Kidney capillary endothelial cell (primary cell): Measurements from ENCODE around the gene OR51V1.
"Not testable (repeated sequence)": the region's sequence is repeated elsewhere in the genome, so short reads cannot be mapped to it uniquely, and the experiment has no call there.

Experiments
- DNase-seq: peaks from one replicate; pipeline ENCODE4 v3.0.0-alpha.2; 2018; ENCODE audit warnings: low spot score

OR51V1 gene

DNA sequence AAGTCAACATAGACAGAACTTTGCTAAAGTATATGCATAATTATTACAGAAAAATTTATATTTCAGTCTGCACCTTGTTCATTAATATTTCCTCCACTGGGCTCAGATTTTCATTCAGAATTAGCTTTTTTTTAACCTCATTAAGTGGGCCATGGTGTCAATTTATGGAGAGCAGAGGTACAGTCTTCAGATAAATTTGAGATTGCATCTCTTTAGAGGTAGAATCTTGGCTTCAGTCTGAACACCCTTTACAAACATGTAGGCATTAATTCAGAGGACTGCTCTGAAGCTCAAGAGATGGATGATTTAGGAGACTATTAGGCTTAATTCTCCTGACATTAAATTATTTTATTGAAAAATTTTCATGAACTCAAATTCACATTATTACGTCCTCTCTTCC lies 29.8 kb upstream of the OR51V1 start:
- DNase-seq, result no peak

GRCh38 chr11:5229796-5230195 lies 29.3 kb upstream of the OR51V1 start:
- DNase-seq, result no peak

DNA sequence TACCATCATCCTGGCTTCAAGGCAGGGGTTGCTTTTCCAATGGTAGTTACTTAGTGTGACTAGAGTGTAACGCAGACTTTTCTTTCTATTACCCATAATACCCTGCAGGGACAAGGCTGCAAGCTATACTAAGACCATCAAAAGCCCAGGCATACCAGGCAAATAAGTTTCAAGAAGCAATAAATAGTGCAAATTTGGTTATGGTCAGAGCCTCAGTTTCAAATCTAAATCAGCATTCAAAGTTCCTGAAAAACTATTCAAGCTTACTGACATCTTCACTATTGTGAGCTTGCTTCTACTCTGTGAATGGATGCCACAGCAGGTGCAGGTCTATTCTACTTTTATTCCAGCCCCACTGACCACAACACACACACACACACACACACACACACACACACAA lies 28.9 kb upstream of the OR51V1 start:
- DNase-seq, result no peak

- no peak for DNase-seq
Measured at GRCh38 chr11:5228124-5228523, 27.6 kb upstream of the OR51V1 start.

DNA sequence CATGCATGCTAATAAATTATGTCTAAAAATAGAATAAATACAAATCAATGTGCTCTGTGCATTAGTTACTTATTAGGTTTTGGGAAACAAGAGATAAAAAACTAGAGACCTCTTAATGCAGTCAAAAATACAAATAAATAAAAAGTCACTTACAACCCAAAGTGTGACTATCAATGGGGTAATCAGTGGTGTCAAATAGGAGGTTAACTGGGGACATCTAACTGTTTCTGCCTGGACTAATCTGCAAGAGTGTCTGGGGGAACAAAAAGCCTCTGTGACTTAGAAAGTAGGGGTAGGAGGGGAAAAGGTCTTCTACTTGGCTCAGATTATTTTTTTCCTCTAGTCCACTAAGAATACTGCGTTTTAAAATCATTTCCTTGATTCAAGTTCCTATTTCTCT lies 27.2 kb upstream of the OR51V1 start:
- DNase-seq, result no peak

DNA sequence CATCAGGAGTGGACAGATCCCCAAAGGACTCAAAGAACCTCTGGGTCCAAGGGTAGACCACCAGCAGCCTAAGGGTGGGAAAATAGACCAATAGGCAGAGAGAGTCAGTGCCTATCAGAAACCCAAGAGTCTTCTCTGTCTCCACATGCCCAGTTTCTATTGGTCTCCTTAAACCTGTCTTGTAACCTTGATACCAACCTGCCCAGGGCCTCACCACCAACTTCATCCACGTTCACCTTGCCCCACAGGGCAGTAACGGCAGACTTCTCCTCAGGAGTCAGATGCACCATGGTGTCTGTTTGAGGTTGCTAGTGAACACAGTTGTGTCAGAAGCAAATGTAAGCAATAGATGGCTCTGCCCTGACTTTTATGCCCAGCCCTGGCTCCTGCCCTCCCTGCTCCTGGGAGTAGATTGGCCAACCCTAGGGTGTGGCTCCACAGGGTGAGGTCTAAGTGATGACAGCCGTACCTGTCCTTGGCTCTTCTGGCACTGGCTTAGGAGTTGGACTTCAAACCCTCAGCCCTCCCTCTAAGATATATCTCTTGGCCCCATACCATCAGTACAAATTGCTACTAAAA lies 26.3 kb upstream of the OR51V1 start, which contains the start of gene HBB:
Gene HBB, minus strand, starts transcription at position 340 of the 579 bp plus-strand sequence. Its CDS starts 50 bp downstream, at position 290.
- no peak for DNase-seq

- DNase-seq, result no peak
Measured at GRCh38 chr11:5225480-5225871, 25.0 kb upstream of the OR51V1 start.

DNA sequence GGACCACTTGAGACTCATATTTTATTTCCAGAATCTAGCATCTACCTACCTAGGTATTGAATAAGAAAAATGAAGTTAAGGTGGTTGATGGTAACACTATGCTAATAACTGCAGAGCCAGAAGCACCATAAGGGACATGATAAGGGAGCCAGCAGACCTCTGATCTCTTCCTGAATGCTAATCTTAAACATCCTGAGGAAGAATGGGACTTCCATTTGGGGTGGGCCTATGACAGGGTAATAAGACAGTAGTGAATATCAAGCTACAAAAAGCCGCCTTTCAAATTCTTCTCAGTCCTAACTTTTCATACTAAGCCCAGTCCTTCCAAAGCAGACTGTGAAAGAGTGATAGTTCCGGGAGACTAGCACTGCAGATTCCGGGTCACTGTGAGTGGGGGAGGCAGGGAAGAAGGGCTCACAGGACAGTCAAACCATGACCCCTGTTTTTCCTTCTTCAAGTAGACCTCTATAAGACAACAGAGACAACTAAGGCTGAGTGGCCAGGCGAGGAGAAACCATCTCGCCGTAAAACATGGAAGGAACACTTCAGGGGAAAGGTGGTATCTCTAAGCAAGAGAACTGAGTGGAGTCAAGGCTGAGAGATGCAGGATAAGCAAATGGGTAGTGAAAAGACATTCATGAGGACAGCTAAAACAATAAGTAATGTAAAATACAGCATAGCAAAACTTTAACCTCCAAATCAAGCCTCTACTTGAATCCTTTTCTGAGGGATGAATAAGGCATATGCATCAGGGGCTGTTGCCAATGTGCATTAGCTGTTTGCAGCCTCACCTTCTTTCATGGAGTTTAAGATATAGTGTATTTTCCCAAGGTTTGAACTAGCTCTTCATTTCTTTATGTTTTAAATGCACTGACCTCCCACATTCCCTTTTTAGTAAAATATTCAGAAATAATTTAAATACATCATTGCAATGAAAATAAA lies 24.3 kb upstream of the OR51V1 start:
- no peak for DNase-seq

DNA sequence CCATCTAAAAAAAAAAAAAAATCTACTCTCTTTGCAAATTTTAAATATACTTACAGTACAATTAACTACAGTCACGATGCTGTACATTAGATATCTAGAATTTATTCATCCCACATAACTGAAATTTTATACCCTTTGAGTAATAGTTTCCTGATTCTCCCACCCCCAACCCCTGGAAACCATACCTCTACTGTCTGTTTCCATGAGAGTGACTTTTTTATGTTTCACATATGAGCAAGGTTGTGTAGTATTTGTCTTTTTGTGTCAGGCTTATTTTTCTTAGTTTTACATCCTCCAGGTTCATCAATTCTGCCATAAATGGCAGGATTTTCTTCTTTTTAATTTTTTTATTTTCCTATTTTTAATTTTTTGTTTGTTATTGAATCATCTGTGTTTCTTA lies 23.2 kb upstream of the OR51V1 start:
- no peak for DNase-seq

GRCh38 chr11:5223146-5223545 lies 22.7 kb upstream of the OR51V1 start:
- DNase-seq, result no peak

DNA sequence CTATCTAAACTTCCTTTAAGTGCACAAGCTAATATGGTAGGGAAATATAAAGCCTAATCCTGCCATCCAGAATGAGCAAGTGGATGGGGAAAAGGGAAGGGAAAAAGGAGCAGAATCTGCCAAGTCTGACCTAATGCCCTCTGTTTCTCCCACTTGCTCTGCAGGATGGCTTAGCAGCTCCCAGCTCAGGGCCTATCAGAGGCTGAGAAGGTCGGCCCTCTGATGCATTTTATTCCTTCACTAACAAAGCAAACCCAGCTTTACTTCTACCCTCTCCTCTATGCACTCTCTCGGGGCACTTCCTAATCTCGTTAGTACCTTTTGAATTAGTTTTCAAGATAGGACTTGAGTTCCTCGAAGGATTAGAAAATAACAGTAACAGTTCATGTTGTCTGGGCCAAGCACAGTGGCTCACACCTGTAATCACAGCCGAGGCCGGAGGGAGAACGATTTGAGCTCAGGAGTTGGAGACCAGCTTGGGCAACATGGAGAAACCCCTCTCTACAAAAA lies 9.9 kb upstream of the OR51V1 start:
- no peak for DNase-seq

DNA sequence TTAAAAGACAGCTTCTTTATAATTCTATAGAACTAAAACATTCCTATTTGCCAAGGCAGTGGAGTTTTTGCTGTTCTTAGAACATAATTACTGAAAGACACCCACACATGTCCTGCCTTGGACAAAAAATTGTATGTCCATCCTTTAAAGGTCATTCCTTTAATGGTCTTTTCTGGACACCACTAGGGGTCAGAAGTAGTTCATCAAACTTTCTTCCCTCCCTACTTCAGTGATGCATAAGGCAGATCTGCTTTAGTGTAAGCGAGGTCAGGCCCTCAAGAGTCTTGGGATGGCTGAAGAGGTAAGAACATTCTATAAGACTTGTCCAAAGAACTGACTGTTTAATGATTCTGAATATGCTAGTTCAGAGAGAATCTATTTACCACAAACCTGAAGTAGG lies 4.3 kb upstream of the OR51V1 start:
- DNase-seq, result peak; percentile 48

DNA sequence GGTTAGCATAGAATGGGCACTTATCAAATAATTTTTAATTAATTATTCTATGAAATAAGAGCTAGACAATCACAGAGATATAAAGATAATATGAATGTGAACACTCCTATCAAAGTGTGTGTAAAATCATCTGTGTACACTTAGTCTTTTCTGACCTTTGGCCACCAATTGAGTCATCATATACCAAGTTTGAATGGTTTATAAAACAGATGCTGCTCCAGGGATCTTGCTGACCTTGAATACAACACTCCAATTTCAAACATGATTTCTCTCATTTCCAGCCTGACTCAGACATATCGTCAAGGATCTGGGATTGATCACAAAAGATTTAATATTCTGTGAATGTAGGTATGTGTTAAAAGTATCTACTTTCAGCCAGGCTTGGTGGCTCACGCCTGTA lies 2.9 kb upstream of the OR51V1 start:
- no peak for DNase-seq

- no peak for DNase-seq
Measured at GRCh38 chr11:5198285-5198684, 2.2 kb downstream of the OR51V1 start.

DNA sequence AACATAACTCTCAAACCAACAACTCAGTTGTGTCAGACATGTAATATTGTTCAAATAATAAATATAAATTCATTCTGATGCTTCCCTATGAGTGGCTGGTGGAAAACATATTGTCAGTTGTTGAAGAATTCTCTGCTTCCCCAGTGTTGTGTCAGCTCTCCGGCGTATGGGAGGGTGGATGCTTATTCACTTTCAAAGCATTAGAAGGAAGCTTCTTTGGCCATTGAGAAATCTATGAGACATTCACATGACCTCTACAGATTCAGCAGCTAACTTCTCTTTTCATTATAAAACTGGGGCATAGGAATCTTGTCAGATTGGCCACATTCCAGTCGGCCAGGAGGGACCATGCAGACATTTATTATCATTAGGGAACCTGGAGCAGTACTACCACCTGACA lies 2.9 kb downstream of the OR51V1 start:
- no peak for DNase-seq

GRCh38 chr11:5196731-5197130 lies 3.8 kb downstream of the OR51V1 start:
- no peak for DNase-seq

GRCh38 chr11:5196067-5196466 lies 4.4 kb downstream of the OR51V1 start:
- DNase-seq, result no peak

DNA sequence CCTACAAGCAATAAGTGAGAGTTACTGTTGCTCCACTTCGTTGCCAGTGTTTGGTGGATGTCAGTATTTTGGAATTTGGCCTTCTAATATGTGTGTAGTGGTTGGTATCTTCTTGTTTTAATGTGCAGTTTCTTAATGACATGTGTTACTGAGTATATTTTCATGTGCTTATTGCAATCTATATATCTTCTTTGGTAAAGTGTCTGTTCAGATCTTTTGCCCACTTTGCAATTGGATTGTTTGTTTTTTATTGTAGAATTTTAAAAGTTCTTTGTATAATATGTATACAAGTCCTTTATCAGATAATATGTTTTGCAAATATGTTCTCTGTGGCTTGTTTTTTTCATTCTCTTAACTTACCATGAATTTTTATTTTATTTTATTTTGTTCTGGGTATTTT lies 7.7 kb downstream of the OR51V1 start:
- DNase-seq, result no peak

DNA sequence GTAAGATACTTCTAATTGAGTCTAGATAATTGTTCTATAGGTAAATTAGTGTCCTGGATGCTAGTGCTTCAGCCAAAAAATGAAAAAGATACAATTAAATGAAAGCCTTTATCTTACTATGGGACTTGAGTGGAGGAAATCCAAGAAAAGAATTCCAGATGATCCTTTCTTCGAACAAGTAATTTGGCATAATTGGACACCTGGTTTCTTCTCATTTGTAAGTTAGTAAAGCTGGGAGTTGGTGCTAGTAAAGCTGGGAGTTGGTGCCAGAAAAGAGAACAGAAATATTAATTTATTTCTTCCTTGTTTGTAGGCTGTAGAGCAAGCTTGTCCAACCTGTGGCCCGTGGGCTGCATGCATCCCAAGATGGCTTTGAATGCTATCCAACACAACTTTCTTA lies 12.3 kb downstream of the OR51V1 start:
- DNase-seq, result no peak

DNA sequence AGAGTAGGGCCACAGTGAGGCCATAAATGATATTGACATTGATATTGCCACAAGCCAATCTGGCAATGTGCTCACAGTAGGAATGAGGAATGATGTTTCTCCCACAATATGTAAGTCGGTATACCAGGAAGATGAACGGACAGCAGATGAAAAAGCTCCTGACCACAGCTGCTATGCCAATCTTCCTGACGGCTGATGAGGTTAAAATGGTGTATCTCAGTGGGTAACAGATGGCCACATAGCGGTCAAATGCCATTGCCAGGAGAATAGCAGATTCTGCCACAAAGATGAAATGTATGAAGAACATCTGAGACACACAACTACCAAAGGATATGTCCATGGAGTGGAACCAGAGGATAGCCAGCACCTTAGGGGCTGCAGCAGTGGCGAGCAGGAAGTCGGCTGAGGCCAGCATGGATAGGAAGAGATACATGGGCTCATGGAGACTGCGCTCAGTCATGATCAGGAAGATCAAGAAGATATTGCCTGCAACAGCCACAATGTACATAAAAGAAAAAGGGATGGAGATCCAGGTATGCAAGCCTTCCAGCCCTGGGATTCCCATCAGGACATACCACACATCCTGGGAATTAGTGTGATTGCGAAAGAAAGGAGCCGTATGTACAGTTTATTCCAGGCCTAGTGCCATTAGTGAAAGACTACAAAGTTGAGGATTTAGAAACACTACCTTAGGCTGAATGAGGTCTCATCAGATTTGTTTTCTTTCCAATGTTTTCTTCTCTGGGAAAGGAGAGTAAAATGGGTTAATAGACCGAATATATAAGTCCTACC lies 22.2 kb downstream of the OR51V1 start:
- DNase-seq, result no peak

DNA sequence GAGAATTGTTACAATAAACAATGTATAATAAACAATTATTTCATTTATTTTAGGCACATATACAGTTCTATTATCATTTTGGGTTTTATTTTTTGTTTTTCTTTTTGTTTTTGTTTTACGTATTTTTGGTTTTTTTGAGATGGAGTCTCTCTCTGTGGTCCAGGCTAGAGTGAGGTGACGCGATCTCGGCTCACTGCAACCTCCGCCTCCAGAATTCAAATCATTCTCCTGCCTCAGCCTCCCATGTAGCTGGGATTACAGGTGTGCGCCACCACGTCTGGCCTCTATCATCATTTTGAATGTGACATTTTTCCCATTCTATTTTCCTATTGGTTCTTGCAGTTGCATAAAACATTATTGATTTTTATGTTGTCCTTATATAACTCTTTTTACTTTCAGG lies 25.5 kb downstream of the OR51V1 start:
- no peak for DNase-seq

- DNase-seq, result no peak
Measured at GRCh38 chr11:5171856-5172255, 28.6 kb downstream of the OR51V1 start.

DNA sequence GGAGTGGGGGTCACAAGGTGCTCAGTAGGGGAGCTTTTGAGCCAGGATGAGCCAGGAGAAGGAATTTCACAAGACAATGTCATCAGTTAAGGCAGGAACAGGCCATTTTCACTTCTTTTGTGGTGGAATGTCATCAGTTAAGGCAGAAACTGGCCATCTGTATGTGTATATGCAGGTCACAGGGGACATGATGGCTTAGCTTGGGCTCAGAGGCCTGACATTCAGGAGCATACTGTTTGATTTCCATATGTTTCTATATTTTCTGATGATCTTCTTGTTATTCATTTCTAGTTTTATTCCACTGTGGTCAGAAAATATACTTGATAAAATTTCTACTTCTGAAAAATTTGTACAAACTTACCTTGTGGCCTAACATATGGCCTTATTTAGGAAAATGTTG lies 34.6 kb downstream of the OR51V1 start:
- DNase-seq, result not testable (repeated sequence)
